Ovary (tissue), 3 donors: ENCODE results near the gene TMEM164.

ENCODE experiments used
- POLR2A ChIP-seq: fragments of 450-650 bp; IDR thresholded peaks from one replicate; pipeline ENCODE4 v1.6.1; 2017; ENCODE audit warnings: antibody characterized with exemption, mild to moderate bottlenecking, moderate library complexity
- TF ChIP-seq, protein P1 (sequence below), 3 donors: fragments of 450-650 bp in 2 of 3; fragments of 200-600 bp in 1 of 3; IDR thresholded peaks; one replicate each; pipeline versions ENCODE4 v1.5.1 to v1.8.0; 2016 to 2022; ENCODE audit warnings: antibody characterized with exemption in 3 of 3, mild to moderate bottlenecking in 1 of 3
- donor health status: DM: no; HTN: no; CAD: no.

DNA sequence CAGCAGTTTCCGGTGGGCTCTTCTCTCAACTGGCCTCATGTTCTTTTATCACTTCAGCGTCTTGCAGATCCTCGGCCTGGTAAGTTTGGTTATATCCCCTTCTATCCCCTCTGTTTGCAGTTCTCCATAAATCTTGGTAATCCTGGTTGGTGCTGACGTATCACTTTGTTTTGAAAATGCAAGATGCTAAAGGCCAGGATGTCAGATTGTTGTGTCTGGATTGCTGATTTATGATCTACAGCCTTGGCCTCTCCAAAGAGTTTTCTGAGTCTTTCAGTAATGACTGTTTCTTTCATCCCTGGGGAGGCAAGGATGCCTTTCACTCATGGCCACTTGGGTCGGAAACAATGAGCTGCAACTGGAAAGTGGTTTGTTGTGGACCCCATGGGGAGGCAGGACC, 168.5 kb downstream of the TMEM164 start:
- TF ChIP-seq, protein P1, sequence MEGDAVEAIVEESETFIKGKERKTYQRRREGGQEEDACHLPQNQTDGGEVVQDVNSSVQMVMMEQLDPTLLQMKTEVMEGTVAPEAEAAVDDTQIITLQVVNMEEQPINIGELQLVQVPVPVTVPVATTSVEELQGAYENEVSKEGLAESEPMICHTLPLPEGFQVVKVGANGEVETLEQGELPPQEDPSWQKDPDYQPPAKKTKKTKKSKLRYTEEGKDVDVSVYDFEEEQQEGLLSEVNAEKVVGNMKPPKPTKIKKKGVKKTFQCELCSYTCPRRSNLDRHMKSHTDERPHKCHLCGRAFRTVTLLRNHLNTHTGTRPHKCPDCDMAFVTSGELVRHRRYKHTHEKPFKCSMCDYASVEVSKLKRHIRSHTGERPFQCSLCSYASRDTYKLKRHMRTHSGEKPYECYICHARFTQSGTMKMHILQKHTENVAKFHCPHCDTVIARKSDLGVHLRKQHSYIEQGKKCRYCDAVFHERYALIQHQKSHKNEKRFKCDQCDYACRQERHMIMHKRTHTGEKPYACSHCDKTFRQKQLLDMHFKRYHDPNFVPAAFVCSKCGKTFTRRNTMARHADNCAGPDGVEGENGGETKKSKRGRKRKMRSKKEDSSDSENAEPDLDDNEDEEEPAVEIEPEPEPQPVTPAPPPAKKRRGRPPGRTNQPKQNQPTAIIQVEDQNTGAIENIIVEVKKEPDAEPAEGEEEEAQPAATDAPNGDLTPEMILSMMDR (IDR thresholded peaks at IDR 0.05): no peak
- TF ChIP-seq POLR2A: no peak
